ENCODE results near the gene CSE1L. TPM values are rescaled to one million over a fixed set of nuclear protein-coding genes. Genes with fewer than 3 reads are reported as not detected.
A peak's percentile ranks its signal among the peaks of the same experiment; 100 is the strongest.
"Not testable (repeated sequence)": the region's sequence is repeated elsewhere in the genome, so short reads cannot be mapped to it uniquely, and the experiment has no call there.

CSE1L gene
- total RNA-seq, 1 donor from 2014 or later: 79.6 TPM

DNA sequence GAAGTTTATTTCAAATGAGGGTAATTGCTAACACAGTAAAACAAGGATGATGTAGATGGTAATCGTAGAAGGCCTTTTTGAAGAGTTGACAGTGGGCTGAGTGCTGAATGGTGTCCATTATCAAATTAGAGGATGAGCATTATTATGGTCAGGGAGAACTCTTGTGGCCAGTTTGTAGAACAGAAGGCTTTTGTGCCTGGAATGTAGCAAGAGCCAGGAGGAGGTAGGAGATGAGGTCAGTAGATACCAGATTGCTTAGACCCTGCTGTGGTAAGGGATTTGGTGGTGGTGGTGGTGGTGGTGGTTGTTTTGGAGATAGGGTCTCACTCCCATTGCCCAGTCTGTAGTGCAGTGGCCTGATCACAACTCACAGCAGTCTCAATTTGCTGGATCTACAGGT is 6.2 kb downstream of the CSE1L start:
- no peak for TF ChIP-seq CTCF (IDR thresholded peaks at IDR 0.05; ENCODE audit: unreplicated experiment)
- DNase-seq (ENCODE audit: low spot score in 2 of 2, unreplicated experiment in 2 of 2): no peak
- no peaks in the 10 kb centered on the region for H3K9me3 Mint-ChIP-seq
- no peaks in the 10 kb centered on the region for H3K27me3 Mint-ChIP-seq (ENCODE audit: low read depth)
- H3K4me3 Mint-ChIP-seq: no peak overlapping the region
- H3K36me3 Mint-ChIP-seq: peaks cover 11% of the 10 kb centered on the region
- H3K4me1 Mint-ChIP-seq: peaks cover 25% of the 10 kb centered on the region
- peak overlapping the region; percentile 60 for H3K27ac Mint-ChIP-seq

GRCh38 chr20:49054056-49054643 is 8.0 kb downstream of the CSE1L start:
- Mint-ChIP-seq H3K27ac (peak overlapping the region; percentile 39), H3K9me3 (no peaks in the 10 kb centered on the region), H3K4me1 (peaks cover 12% of the 10 kb centered on the region), H3K4me3 (no peak overlapping the region), H3K36me3 (peaks cover 16% of the 10 kb centered on the region), H3K27me3 (ENCODE audit: low read depth) (no peaks in the 10 kb centered on the region)
- DNase-seq (ENCODE audit: low spot score in 2 of 2, unreplicated experiment in 2 of 2): no peak
- TF ChIP-seq CTCF (IDR thresholded peaks at IDR 0.05; ENCODE audit: unreplicated experiment): no peak

- Mint-ChIP-seq H3K36me3 (peaks cover 32% of the 10 kb centered on the region), H3K4me3 (no peak overlapping the region), H3K27me3 (ENCODE audit: low read depth) (no peaks in the 10 kb centered on the region), H3K9me3 (peaks cover 3% of the 10 kb centered on the region), H3K4me1 (no peaks in the 10 kb centered on the region), H3K27ac (no peak overlapping the region)
- TF ChIP-seq CTCF (IDR thresholded peaks at IDR 0.05; ENCODE audit: unreplicated experiment): no peak
- DNase-seq (ENCODE audit: low spot score in 2 of 2, unreplicated experiment in 2 of 2): no peak
Observed at GRCh38 chr20:49063279-49063678, 17.2 kb downstream of the CSE1L start.

- no peak overlapping the region for H3K4me3 Mint-ChIP-seq
- H3K27me3 Mint-ChIP-seq (ENCODE audit: low read depth): no peaks in the 10 kb centered on the region
- no peaks in the 10 kb centered on the region for H3K4me1 Mint-ChIP-seq
- H3K36me3 Mint-ChIP-seq: peaks cover 31% of the 10 kb centered on the region
- no peak overlapping the region for H3K27ac Mint-ChIP-seq
- H3K9me3 Mint-ChIP-seq: no peaks in the 10 kb centered on the region
- no peak for TF ChIP-seq CTCF (IDR thresholded peaks at IDR 0.05; ENCODE audit: unreplicated experiment)
- no peak for DNase-seq (ENCODE audit: low spot score in 2 of 2, unreplicated experiment in 2 of 2)
Observed at GRCh38 chr20:49074521-49074920, 28.4 kb downstream of the CSE1L start.

DNA sequence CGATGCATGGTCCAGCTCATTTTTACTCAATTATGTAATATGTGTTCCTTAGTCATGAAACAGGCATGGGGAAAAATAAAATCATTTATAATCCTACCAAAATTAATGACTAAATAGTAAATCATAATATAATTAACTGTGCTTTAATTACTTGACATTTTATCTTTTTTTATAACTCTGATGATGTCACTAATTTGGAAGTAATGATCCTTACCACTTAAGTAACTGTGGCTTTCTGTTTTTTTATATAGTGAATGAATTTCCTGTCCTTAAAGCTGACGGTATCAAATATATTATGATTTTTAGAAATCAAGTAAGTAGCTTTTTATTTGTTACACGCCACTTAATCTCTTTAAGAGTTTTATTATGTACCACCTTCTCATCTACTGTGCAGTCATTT is 32.2 kb downstream of the CSE1L start:
- peaks cover 31% of the 10 kb centered on the region for H3K36me3 Mint-ChIP-seq
- no peak for TF ChIP-seq CTCF (IDR thresholded peaks at IDR 0.05; ENCODE audit: unreplicated experiment)
- H3K9me3 Mint-ChIP-seq: no peaks in the 10 kb centered on the region
- no peak overlapping the region for H3K4me3 Mint-ChIP-seq
- H3K4me1 Mint-ChIP-seq: no peaks in the 10 kb centered on the region
- no peaks in the 10 kb centered on the region for H3K27me3 Mint-ChIP-seq (ENCODE audit: low read depth)
- H3K27ac Mint-ChIP-seq: no peak overlapping the region
- DNase-seq (ENCODE audit: low spot score in 2 of 2, unreplicated experiment in 2 of 2): no peak

DNA sequence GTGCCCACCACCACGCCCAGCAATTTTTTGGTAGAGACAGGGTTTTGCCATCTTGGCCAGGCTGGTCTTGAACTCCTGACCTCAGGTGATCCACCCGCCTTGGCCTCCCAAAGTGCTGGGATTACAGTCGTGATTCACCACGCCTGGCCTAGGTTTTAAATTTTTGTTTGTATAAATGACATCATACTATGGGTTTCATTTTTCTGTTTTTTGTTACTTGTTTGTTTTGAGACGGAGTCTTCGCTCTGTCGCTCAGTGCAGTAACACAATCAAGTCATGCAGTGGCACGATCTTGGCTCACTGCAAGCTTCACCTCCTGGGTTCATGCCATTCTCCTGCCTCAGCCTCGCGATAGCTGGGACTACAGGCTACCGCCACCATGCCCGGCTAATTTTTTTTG is 36.2 kb downstream of the CSE1L start:
- H3K4me1 Mint-ChIP-seq; H3K9me3 Mint-ChIP-seq; H3K27me3 Mint-ChIP-seq (ENCODE audit: low read depth); H3K4me3 Mint-ChIP-seq; H3K27ac Mint-ChIP-seq; DNase-seq (ENCODE audit: low spot score in 2 of 2, unreplicated experiment in 2 of 2): not testable (repeated sequence)
- peaks cover 46% of the 10 kb centered on the region for H3K36me3 Mint-ChIP-seq

Measured in mesothelial cell of epicardium (in vitro differentiated cells).